Sigmoid colon (tissue), 4 donors: Measurements from ENCODE around the gene GALNT7.

Experiments used
- EP300 ChIP-seq, 4 donors: sonication (generic); formaldehyde crosslinking; IDR thresholded peaks; one replicate each; pipeline ENCODE4 v1.6.1; 2017; ENCODE audit warnings: antibody characterized with exemption in 4 of 4
- POLR2A ChIP-seq, 2 donors: fragments of 450-650 bp; IDR thresholded peaks; one replicate each; pipeline ENCODE4 v1.6.1; 2016; ENCODE audit warnings: antibody characterized with exemption in 2 of 2, mild to moderate bottlenecking in 2 of 2, moderate library complexity in 2 of 2

DNA sequence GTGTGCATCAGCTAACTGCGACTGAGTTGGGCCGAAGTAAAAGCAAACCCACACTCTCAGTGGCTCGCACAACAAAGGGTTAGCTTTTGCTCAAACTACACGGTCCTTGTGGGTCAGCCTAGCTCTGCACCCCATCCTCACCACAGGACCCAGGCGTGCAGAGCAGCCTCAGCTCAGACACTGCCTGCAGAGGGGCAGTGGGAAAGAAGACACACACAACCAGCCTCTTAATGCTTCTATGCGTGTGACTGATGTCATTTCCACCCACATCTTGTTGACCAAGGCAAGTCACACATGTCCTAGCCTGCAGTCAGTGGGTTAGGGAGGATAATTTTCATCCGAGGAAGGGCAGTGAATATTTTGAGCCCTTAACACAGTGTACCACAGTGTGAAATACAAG is 125.1 kb downstream of the GALNT7 start:
- no peak for TF ChIP-seq EP300 (IDR thresholded peaks at IDR 0.05)
- no peak for TF ChIP-seq POLR2A (IDR thresholded peaks at IDR 0.05)
